NCI-H187 (cell line): Measurements from ENCODE around the gene TACC2.
A peak's percentile ranks its signal among the peaks of the same experiment; 100 is the strongest.

ENCODE experiments used
- DNase-seq, 2 experiments: peaks; one replicate each; lab custom pipeline; 2025; lab: John Stamatoyannopoulos, UW

Gene TACC2

DNA sequence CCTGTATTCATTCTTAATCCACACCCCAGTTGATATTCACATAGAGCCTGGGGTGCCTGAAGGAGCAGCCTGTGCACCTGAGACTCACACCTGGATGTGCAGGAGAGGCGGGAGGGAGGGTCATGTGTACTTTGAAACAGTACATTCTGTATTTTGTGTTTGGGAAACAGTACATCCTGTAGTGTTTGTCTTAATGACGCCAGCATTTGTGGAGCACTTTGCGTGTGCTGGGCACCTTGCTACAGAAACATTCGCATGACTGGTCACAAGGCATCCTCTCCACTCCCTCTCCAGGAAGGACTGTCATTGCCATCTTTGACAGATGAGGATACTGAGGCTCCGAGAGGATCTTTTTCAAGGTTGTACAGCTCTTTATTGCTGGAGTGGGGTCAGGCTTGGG lies 132.1 kb downstream of the TACC2 start:
- DNase-seq, result peak in 1 of 2 experiments; percentile 35

GRCh38 chr10:122122493-122122892 lies 133.5 kb downstream of the TACC2 start:
- DNase-seq, result no peak

DNA sequence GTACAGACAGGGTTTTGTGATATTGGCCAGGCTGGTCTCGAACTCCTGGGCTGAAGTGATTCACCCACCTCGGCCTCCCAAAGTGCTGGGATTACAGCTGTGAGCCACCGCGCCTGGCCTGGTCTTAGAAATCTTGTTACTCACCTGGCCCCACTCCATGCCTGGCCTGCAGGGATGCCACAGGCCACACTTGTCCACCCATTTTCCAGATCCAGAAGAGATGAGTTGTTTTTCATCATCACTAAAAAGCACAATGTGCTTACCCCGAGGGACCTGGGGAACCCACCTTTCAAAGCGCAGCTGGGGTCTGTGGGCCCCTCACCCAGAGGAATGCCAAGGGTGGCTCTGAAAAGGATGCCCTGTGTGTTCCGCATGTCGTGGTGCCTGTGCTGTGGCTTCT lies 134.2 kb downstream of the TACC2 start:
- no peak for DNase-seq

DNA sequence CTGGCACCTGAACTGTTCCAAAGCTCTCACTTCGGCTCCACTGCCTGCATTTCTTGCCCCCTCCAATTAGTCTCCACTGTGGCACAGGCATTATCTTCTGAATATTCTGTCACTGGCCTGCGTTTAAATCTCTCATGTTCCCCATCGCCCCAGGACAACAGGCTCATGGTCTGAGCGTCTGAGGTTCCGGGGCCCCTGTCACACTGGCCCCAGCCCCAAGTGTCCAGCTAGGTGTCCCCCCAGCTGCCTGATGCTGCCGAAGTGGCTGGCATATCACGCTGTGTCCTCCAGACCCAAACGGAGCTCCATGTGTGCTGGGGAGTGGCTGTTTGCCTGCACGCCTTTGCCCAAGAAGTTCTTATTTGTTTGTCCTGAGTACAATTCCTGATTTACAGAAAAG lies 135.4 kb downstream of the TACC2 start:
- DNase-seq, result no peak

DNA sequence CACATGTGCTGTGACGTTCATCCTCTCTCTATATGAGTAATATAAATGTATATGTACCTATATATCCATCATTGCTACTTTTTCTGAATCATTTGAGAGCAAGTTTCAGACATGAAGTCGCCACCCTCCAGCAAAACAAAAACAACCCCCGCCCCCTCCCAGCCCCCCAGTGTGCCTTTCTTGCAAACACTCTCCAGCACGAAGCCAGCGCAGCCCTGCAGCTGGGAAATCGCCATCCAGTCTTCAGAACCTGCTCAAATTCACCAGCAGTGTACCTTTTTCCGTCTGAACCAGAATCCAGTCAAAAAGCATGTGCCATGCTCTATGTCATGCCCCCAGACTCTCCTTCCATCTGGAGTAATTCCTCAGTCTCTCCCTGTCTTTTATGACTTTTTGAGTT lies 135.8 kb downstream of the TACC2 start:
- no peak for DNase-seq

DNA sequence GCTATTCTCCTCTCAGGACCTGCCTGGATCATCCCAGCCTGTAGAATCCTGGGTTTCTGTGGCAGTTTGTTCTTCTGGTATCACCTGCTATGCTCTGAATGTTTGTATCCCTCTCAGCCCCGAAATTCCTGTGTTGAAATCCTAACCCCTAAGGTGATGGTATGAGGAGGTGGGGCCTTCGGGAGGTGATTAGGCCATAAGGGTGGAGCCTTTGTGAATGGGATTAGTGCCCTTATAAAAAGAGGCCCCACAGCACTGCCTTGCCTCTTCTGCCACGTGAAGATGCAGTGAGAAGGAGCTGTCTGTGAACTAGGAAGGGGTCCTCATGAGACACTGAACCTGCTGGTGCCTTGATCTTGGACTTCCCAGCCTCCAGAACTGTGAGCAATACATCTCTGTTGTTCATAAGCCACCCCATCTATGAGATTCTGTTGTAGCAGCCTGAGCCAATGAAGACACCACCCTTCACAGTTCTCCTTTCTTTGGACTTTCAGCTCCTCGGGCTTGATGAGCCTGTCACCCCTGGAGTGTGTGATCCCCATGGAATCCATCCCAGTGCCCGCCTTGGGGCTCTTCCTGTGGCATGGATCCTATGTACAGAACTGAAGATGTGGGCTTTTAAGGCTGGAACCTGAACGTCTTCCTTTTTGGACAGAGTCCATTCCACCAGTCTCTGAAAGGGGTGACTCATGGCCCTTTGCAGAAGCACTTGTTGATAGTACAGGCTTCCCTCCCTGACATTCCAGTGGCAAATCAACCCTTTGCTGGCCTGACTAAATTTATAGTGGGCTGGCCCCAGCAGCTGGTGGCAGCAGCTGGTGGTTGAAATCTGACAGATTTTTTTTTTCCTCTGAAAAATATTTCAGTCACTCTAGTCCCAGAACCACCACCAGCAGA lies 138.0 kb downstream of the TACC2 start:
- DNase-seq, result no peak

GRCh38 chr10:122127943-122128342 lies 139.0 kb downstream of the TACC2 start:
- DNase-seq, result no peak

DNA sequence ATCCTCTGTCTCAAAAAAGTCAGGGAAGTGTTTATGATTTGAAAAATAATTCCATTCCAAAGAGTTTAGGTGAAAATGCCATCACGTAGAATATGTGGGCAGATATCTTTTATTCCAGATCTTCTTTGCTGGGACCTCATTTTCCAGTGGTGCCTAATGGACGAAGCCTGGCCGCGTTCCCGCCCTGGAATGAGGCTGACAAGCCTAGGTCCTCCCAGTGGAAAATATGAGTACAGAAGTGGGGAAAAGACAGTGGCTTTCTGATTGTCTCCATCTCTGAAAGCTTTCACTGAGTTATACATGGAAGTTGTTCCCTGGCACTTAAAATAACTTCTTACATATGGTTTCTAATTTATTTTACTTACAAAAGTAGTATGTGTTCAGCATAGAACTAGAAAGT lies 139.4 kb downstream of the TACC2 start:
- DNase-seq, result no peak

GRCh38 chr10:122130474-122131110 lies 141.6 kb downstream of the TACC2 start:
- no peak for DNase-seq

- DNase-seq, result no peak
Observed at GRCh38 chr10:122132331-122132755, 143.4 kb downstream of the TACC2 start.

DNA sequence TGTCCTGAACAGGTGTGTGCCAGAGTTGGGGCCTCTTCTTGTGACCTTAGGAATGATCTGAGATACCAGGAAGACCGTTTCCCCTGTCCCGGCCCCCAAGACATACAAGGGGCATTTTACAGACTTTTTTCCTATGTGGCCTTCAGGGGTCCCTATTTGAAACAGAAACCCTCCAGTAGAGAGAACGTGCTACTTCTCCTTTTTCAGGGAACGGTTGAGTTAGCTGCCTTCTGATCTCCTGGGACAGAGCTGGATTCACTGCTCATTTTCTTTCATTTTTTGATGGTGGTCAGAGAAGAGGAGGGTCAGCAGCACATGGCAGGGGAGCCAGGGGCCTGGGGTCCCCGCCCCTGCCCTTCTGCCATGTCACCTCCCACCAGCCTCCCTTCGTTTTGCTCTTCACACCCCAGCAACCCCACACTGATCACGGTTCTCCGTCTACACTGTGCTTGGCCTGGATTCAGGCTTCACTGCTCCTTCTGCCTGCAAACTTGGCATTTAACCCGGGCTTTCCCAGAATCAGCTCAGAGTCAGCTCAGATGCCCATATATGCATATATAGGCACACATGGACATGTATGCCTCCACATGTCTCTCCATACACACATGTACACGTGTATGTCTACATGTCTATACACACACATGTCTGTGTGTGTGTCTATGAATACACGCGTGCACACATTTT lies 144.1 kb downstream of the TACC2 start:
- no peak for DNase-seq

GRCh38 chr10:122135251-122136025 lies 146.5 kb downstream of the TACC2 start:
- DNase-seq, result no peak

- DNase-seq, result peak in 1 of 2 experiments; percentile 41
Observed at GRCh38 chr10:122138831-122139625, 150.1 kb downstream of the TACC2 start.

- DNase-seq, result no peak
Observed at GRCh38 chr10:122139627-122140170, 150.7 kb downstream of the TACC2 start.

DNA sequence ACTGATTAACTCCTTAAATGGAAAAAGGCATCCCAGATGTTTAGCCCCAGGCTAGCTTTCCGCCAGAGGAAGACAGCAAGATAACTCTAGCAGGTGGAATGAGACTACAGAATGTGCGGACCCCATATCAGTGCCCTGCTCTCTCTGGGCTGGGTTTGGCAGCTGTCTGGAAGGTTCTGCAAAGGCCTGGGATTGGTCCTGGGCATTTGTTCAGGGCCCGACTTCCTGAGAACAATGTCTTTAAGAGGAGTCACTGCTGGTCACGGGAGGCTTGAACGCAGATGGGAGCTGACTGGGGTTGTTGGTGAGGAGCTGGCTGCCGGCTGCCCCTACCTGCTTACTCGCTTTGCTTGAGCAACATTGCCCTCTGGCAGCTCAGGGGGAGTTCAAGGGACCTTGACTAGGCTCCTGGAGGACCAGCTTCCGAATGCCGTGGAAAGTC lies 151.5 kb downstream of the TACC2 start:
- DNase-seq, result no peak

GRCh38 chr10:122140941-122141623 lies 152.1 kb downstream of the TACC2 start:
- no peak for DNase-seq

DNA sequence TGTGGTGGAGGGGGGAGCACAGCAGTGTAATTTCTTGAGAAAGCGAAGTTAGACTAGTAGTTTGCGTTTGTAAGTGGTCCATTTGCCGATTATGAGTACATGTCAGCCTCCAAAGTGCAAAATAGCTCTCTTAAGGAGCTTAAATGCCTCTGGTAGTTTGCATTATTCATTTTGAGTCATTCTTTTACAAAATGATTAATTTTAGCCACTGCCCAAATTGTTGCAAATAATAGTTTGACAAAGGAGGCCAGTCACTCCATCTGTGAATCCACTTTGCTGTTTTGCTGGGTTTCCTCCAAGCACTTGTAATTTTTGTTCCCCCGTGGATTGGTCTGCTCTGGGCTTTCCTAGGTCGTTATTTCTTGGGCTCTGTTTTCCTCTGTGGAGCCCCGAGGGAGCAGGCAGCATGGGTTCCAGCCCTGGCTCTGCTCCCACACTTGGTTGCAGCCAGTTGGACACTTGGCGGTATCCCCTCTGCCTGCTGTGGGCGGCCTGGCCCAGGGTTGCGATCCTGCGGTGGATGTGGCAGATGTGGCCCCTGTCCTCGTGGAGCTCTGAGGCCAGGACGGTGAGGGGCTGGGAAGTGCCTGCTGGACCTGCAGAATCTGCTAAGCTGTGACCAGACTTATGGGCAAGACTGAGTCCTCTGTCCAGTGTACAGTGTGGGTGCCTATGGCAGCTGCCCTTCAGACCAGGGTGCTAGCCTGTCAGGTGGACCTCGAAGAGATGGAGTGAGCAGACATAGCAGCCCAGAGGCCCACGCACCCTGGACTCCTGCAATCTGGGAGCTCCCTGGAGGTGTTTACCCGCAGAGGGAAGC lies 153.1 kb downstream of the TACC2 start:
- DNase-seq, result no peak

GRCh38 chr10:122142641-122143237 lies 153.8 kb downstream of the TACC2 start:
- no peak for DNase-seq
